Measurements from ENCODE around the gene DACT1.
"Not testable (repeated sequence)": the region's sequence is repeated elsewhere in the genome, so short reads cannot be mapped to it uniquely, and the experiment has no call there.

The DACT1 gene, protein sequence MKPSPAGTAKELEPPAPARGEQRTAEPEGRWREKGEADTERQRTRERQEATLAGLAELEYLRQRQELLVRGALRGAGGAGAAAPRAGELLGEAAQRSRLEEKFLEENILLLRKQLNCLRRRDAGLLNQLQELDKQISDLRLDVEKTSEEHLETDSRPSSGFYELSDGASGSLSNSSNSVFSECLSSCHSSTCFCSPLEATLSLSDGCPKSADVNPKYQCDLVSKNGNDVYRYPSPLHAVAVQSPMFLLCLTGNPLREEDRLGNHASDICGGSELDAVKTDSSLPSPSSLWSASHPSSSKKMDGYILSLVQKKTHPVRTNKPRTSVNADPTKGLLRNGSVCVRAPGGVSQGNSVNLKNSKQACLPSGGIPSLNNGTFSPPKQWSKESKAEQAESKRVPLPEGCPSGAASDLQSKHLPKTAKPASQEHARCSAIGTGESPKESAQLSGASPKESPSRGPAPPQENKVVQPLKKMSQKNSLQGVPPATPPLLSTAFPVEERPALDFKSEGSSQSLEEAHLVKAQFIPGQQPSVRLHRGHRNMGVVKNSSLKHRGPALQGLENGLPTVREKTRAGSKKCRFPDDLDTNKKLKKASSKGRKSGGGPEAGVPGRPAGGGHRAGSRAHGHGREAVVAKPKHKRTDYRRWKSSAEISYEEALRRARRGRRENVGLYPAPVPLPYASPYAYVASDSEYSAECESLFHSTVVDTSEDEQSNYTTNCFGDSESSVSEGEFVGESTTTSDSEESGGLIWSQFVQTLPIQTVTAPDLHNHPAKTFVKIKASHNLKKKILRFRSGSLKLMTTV

GRCh38 chr14:58637391-58638230 lies at the start of gene DACT1:
DACT1 (plus strand) TSS chr14:58637962; CDS start chr14:58638203, 241 bp downstream.
- in situ Hi-C loops (cut with MboI; ENCODE audit: low sequenced_read_pairs), result no loop called here

GRCh38 chr14:58588321-58588720 lies 49.4 kb upstream of the DACT1 start:
- in situ Hi-C loops (cut with MboI; ENCODE audit: low sequenced_read_pairs), result not testable (repeated sequence)

GRCh38 chr14:58593977-58594376 lies 43.8 kb upstream of the DACT1 start:
- in situ Hi-C loops (cut with MboI; ENCODE audit: low sequenced_read_pairs), result no loop called here

DNA sequence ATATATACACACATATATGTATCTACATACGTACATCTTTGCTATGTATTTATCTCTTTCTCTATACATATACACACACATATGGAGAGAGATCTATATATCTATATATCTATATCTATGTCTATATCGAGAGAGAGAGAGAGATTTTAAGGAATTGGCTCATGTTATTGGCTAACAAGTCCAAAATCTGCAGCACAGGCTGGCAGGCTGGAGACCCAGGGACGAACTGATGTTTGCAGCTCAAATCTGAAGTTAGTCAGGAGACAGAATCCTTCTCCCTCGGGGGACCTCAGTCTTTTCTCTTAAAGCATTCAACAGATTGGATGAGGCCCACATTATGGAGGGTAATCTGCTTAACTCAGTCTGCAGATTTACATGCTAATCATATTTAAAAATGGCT lies 40.7 kb upstream of the DACT1 start:
- in situ Hi-C loops (cut with MboI; ENCODE audit: low sequenced_read_pairs), result no loop called here

- in situ Hi-C loops (cut with MboI; ENCODE audit: low sequenced_read_pairs), result no loop called here
Observed at GRCh38 chr14:58598028-58598803, 39.5 kb upstream of the DACT1 start.

- in situ Hi-C loops (cut with MboI; ENCODE audit: low sequenced_read_pairs), result no loop called here
Observed at GRCh38 chr14:58598804-58599525, 38.8 kb upstream of the DACT1 start.

- in situ Hi-C loops (cut with MboI; ENCODE audit: low sequenced_read_pairs), result no loop called here
Observed at GRCh38 chr14:58599707-58600106, 38.1 kb upstream of the DACT1 start.

GRCh38 chr14:58605465-58605864 lies 32.3 kb upstream of the DACT1 start:
- in situ Hi-C loops (cut with MboI; ENCODE audit: low sequenced_read_pairs), result no loop called here

DNA sequence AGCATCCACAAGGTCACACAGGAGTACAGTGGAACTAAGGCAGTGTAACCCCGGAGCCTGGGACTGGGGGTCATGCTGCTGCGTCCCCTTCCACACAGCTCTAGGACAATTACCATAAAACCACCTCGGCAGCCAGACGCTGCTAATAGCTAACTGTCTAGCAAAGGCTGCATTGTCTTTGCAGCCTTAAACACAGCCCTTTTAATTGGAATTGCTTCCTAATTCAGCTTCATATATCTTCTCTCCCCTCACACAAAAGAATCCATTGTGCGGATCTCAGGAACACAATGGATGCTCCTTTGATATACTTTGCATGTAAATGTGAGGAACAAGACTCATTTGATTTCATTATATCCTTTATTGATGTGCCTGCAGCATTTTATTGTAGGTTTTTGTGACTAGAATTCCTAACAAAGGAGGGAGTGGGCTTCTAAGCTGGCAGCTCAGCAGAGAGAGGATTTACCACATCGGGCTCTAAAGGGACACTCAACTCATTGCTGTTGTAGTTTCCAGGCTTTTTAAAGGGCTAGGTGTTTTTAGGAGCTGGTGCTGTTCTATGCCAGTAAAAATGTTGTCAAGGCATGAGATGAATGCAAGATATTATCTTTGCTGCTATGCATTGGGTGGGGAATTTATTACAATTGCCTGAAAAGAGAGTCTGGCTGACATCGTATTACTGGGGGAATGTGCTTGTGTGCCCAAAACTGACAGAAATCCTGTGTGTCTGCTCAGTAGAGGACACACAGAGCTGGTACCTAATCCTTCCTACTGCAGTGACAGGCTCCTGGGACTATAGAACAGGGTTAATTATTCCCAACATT lies 30.4 kb upstream of the DACT1 start:
- in situ Hi-C loops (cut with MboI; ENCODE audit: low sequenced_read_pairs), result no loop called here

DNA sequence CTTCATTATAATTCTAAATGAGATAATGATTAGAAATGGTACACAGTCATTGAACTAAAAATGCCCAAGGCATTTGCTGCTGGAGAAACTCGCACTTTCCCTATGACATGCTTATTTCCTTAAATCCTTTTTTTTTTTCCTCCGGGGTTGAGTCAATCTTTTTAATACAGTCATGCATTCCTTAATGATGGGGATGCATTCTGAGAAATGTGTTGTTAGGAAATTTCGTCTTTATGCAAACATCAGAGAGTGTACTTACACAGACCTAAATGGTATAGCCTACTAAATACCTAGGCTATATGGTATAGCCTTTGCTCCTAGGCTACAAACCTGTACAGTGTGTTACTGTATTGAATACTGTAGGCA lies 29.8 kb upstream of the DACT1 start:
- in situ Hi-C loops (cut with MboI; ENCODE audit: low sequenced_read_pairs), result no loop called here

GRCh38 chr14:58617619-58618018 lies 20.1 kb upstream of the DACT1 start:
- in situ Hi-C loops (cut with MboI; ENCODE audit: low sequenced_read_pairs), result no loop called here

GRCh38 chr14:58620011-58620410 lies 17.8 kb upstream of the DACT1 start:
- in situ Hi-C loops (cut with MboI; ENCODE audit: low sequenced_read_pairs), result no loop called here

DNA sequence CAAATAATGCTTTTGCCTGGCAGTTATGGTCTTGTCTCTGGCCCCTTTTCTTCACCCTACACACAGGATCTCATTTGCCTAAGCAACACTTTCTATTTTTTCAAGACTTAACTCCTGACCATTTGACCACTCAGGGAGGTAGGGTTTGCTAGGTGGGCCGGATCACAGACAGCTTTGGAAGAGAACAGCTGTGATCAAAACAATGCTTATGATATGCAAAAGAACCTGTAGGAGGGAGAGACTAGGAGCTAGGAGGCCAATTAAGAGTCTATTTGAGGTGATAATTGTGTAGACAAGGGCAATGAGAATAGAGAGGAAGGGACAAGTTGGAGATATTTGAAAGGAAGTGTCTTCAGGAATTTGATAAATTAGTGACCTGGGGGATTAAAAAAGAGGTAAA lies 12.3 kb upstream of the DACT1 start:
- in situ Hi-C loops (cut with MboI; ENCODE audit: low sequenced_read_pairs), result no loop called here

- in situ Hi-C loops (cut with MboI; ENCODE audit: low sequenced_read_pairs), result no loop called here
Observed at GRCh38 chr14:58626431-58626831, 11.3 kb upstream of the DACT1 start.

GRCh38 chr14:58628406-58628805 lies 9.4 kb upstream of the DACT1 start:
- in situ Hi-C loops (cut with MboI; ENCODE audit: low sequenced_read_pairs), result no loop called here

DNA sequence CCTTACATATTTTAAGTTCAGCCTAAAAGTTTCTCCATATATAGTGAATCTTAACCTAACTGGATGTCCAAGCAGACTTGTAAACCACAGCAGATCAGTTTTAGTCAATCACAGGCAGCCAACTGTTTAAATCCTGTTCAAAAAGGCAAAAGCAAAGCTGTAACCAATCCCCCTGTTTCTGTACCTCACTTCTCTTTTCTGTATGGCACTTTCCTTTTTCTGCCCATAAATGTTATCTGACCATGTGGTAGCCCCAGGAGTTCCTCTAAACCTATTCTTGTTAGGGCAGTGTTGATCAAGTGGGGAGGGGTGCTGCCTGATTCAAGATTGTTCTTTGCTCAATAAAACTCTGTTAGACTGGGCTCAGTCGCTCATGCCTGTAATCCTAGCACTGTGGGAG lies 8.5 kb upstream of the DACT1 start:
- in situ Hi-C loops (cut with MboI; ENCODE audit: low sequenced_read_pairs), result no loop called here

GRCh38 chr14:58631732-58632131 lies 6.0 kb upstream of the DACT1 start:
- in situ Hi-C loops (cut with MboI; ENCODE audit: low sequenced_read_pairs), result no loop called here

DNA sequence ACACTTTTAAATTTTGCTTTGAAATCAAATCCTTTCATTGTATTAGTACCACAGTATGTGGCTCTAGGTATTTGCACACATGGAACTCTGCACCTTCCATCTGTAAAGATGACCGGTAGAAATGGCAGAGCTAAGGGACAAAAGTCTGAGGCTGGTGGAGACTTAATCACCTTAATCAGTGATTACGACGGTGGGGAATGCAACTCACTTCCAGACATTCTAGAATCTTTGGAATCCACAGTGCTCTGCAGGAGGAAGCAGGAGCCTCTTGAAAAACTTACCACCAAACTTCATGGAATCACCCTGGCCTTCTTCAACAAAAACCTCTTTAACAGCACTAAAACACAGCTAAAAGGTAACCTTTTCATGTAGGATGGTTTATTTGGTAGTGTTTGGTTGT lies 3.9 kb upstream of the DACT1 start:
- in situ Hi-C loops (cut with MboI; ENCODE audit: low sequenced_read_pairs), result no loop called here

Data from HL-60/S4 (cell line).